Measurements from ENCODE around the gene SUSD1. TPM values are rescaled to one million over a fixed set of nuclear protein-coding genes. Genes with fewer than 3 reads are reported as not detected.
A peak's percentile ranks its signal among the peaks of the same experiment; 100 is the strongest.

The SUSD1 gene
- total and polyA plus RNA-seq, 2 of the 13 experiments (the other 11 are each of a cell fraction or from before 2014, with no cell fraction given) = 25.9 to 32.3 TPM

- TF ChIP-seq YEATS2 (CRISPR knock-in tag; IDR thresholded peaks at IDR 0.05; ENCODE audit: borderline replicate concordance) (0 out of 2 replicates have a peak, but pooled peaks have one; percentile 21), ZNF607 (CRISPR knock-in tag; IDR thresholded peaks at IDR 0.05; ENCODE audit: borderline replicate concordance) (0 out of 2 replicates have a peak, but pooled peaks have one; percentile 26), PLRG1 (conservative IDR thresholded peaks at IDR 0.05) (no peak), PATZ1 (CRISPR knock-in tag; IDR thresholded peaks at IDR 0.05) (peak; percentile 48; the same call in 1 of the 2 replicates), ZNF136 (CRISPR knock-in tag; IDR thresholded peaks at IDR 0.05; ENCODE audit: low read depth) (no peak), ZNF761 (CRISPR knock-in tag; conservative IDR thresholded peaks at IDR 0.05) (no peak), TAF1 (CRISPR knock-in tag; IDR thresholded peaks at IDR 0.05) (peak; percentile 11; the same call in 1 of the 2 replicates), ASH2L (IDR thresholded peaks at IDR 0.05; ENCODE audit: insufficient read length, low read depth, low read length) (peak; percentile 59), ARNT2 (CRISPR knock-in tag; IDR thresholded peaks at IDR 0.05; ENCODE audit: low read depth) (no peak), MAZ (IDR thresholded peaks at IDR 0.05; ENCODE audit: borderline replicate concordance, low read depth, low read length) (0 out of 2 replicates have a peak, but pooled peaks have one; percentile 10), MAZ (CRISPR knock-in tag; IDR thresholded peaks at IDR 0.05; ENCODE audit: low read depth) (no peak), TFDP1 (CRISPR knock-in tag; IDR thresholded peaks at IDR 0.05; ENCODE audit: borderline replicate concordance) (peak; percentile 57; the same call in 1 of the 2 replicates), ZNF784 (CRISPR knock-in tag; IDR thresholded peaks at IDR 0.05; ENCODE audit: borderline replicate concordance) (peak; percentile 22; the same call in 1 of the 2 replicates), ZNF598 (CRISPR knock-in tag; IDR thresholded peaks at IDR 0.05; ENCODE audit: borderline replicate concordance) (0 out of 2 replicates have a peak, but pooled peaks have one; percentile 42), MAX (IDR thresholded peaks at IDR 0.05) (0 out of 2 replicates have a peak, but pooled peaks have one; percentile 13)
- TF ChIP-seq, protein P1, sequence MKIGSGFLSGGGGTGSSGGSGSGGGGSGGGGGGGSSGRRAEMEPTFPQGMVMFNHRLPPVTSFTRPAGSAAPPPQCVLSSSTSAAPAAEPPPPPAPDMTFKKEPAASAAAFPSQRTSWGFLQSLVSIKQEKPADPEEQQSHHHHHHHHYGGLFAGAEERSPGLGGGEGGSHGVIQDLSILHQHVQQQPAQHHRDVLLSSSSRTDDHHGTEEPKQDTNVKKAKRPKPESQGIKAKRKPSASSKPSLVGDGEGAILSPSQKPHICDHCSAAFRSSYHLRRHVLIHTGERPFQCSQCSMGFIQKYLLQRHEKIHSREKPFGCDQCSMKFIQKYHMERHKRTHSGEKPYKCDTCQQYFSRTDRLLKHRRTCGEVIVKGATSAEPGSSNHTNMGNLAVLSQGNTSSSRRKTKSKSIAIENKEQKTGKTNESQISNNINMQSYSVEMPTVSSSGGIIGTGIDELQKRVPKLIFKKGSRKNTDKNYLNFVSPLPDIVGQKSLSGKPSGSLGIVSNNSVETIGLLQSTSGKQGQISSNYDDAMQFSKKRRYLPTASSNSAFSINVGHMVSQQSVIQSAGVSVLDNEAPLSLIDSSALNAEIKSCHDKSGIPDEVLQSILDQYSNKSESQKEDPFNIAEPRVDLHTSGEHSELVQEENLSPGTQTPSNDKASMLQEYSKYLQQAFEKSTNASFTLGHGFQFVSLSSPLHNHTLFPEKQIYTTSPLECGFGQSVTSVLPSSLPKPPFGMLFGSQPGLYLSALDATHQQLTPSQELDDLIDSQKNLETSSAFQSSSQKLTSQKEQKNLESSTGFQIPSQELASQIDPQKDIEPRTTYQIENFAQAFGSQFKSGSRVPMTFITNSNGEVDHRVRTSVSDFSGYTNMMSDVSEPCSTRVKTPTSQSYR (CRISPR knock-in tag; IDR thresholded peaks at IDR 0.05; ENCODE audit: borderline replicate concordance) = peak; percentile 65
- TF ChIP-seq, protein P2, sequence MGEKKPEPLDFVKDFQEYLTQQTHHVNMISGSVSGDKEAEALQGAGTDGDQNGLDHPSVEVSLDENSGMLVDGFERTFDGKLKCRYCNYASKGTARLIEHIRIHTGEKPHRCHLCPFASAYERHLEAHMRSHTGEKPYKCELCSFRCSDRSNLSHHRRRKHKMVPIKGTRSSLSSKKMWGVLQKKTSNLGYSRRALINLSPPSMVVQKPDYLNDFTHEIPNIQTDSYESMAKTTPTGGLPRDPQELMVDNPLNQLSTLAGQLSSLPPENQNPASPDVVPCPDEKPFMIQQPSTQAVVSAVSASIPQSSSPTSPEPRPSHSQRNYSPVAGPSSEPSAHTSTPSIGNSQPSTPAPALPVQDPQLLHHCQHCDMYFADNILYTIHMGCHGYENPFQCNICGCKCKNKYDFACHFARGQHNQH (CRISPR knock-in tag; IDR thresholded peaks at IDR 0.05) = no peak
Measured at GRCh38 chr9:112174222-112174964, 704 bp downstream of the SUSD1 start (continued).

All from HepG2 (cell line).